ENCODE data around the gene GLP2R. TPM values are rescaled to one million over a fixed set of nuclear protein-coding genes. Genes with fewer than 3 reads are reported as not detected.

Gene GLP2R
- total RNA-seq, 4 donors from 2014 or later: 0.54 to 3.3 (median 1.2) TPM

DNA sequence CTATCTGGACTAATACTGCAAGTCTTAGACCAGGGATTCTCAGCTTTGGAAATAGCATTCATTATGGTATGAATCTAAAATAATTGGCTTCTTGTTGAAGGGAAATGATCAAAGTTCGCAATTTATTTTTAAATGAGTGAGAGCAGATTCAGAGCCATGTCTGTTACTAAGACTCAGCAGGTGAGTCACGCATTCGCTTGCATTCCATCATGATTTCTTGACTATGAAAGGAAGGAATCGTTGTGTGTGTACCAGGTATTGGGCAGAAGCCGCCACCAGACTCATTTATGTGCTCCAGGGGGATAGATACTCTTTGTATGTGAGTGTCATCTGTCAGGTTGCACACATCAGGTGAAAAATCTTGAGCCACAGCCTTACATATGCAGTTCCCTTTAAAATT is 14.6 kb upstream of the GLP2R start:
- intact Hi-C loops (cut with DNase I): no loop called here
- no peaks in the 10 kb centered on the region for H3K27me3 ChIP-seq
- H3K4me1 ChIP-seq: no peaks in the 10 kb centered on the region
- H3K36me3 ChIP-seq: no peaks in the 10 kb centered on the region
- 81 to 85% methylated on average over 5 of the region's 5 CpGs for WGBS, 2 donors
- no peaks in the 10 kb centered on the region for H3K9me3 ChIP-seq
- DNase-seq: no peak
- TF ChIP-seq, protein P1, sequence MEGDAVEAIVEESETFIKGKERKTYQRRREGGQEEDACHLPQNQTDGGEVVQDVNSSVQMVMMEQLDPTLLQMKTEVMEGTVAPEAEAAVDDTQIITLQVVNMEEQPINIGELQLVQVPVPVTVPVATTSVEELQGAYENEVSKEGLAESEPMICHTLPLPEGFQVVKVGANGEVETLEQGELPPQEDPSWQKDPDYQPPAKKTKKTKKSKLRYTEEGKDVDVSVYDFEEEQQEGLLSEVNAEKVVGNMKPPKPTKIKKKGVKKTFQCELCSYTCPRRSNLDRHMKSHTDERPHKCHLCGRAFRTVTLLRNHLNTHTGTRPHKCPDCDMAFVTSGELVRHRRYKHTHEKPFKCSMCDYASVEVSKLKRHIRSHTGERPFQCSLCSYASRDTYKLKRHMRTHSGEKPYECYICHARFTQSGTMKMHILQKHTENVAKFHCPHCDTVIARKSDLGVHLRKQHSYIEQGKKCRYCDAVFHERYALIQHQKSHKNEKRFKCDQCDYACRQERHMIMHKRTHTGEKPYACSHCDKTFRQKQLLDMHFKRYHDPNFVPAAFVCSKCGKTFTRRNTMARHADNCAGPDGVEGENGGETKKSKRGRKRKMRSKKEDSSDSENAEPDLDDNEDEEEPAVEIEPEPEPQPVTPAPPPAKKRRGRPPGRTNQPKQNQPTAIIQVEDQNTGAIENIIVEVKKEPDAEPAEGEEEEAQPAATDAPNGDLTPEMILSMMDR (IDR thresholded peaks at IDR 0.05): no peak
- no peak for TF ChIP-seq POLR2A (IDR thresholded peaks at IDR 0.05)
- H3K4me3 ChIP-seq (replicated peaks in 1 of 3): no peak overlapping the region
- H3K27ac ChIP-seq: no peak overlapping the region

DNA sequence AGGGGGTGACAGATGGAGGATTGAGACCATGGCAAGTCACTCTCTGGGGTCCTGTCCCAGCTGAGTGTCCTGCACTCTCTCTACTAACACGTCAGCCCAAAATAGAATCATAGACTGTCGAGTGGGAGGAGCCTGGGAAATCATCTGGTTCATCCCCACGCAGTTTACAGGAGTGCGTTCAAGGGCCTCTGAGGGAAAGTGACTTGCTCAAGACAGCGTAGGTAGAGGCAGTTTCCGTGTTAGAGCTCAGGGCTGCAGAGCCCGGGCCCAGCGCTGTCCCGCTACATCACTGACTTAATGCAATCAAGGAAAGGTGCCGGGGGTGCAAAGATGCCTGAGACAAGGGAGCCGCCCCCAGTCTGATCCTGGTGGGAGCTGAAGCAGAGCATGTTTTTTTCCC is 14.2 kb upstream of the GLP2R start:
- no peak for TF ChIP-seq POLR2A (IDR thresholded peaks at IDR 0.05)
- TF ChIP-seq, protein P1 (IDR thresholded peaks at IDR 0.05): no peak
- Histone ChIP-seq H3K36me3 (no peaks in the 10 kb centered on the region), H3K27me3 (no peaks in the 10 kb centered on the region), H3K27ac (no peak overlapping the region), H3K4me1 (no peaks in the 10 kb centered on the region), H3K9me3 (no peaks in the 10 kb centered on the region), H3K4me3 (replicated peaks in 1 of 3) (no peak overlapping the region)
- DNase-seq: no peak
- 55 to 73% methylated on average over 11 of the region's 11 CpGs for WGBS, 2 donors
- intact Hi-C loops (cut with DNase I): no loop called here

DNA sequence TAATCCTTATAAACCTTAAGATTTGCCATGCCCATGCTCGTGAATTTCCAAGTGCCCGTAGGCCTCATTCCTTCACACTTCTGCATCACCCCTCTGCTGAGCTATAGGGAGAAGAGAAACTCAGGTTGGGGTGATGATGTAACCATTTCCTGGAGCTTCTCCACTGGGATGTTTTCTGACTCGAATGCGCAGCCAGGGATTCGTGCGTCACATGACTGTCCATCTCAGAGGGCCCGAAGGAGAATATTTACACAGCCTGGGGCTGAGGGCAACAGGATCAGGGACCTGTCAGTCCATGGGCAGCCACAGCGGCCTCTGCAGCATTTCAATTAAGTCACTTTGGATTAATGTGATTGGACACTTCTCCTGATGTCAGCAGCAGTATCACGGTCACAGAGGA is 12.6 kb upstream of the GLP2R start:
- 82 to 85% methylated on average over 9 of the region's 9 CpGs for WGBS, 2 donors
- TF ChIP-seq POLR2A (IDR thresholded peaks at IDR 0.05): no peak
- TF ChIP-seq, protein P1 (IDR thresholded peaks at IDR 0.05): no peak
- H3K4me1 ChIP-seq: no peaks in the 10 kb centered on the region
- intact Hi-C loops (cut with DNase I): no loop called here
- DNase-seq: no peak
- H3K9me3 ChIP-seq: no peaks in the 10 kb centered on the region
- no peaks in the 10 kb centered on the region for H3K27me3 ChIP-seq
- no peaks in the 10 kb centered on the region for H3K36me3 ChIP-seq
- H3K27ac ChIP-seq: no peak overlapping the region
- no peak overlapping the region for H3K4me3 ChIP-seq (replicated peaks in 1 of 3)

DNA sequence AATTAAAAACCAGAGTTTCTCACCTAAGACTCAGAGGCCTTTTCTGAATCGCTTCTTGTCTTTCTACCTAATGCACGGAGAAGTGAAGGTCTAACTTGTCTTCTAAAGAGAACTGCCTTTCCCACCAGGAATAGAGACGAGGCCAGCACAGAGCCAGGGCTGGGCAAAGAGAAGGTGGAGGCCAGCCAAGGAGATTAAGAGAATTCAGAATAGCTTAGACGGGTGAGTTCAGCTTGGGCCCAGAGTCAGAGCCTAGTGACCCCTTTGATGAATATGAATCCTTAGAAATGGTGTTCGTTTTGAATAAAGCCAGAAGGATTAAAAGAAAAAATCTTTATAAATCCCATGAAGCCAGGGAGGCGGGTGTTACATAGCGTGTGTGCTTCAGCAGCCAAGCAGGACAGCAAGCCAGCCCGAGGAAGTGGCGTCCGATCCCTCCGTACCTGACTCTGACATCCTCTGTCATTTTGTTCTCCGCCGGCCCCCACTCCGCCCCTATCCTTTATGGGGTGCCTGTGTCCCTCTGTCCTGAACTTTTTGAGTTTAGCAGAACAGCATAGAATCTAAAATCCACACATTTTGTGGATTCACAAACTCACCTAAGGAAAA is 11.3 kb upstream of the GLP2R start:
- Histone ChIP-seq H3K4me1 (no peaks in the 10 kb centered on the region), H3K27me3 (no peaks in the 10 kb centered on the region), H3K36me3 (no peaks in the 10 kb centered on the region), H3K4me3 (replicated peaks in 1 of 3) (no peak overlapping the region), H3K27ac (no peak overlapping the region), H3K9me3 (no peaks in the 10 kb centered on the region)
- no peak for DNase-seq
- WGBS, 2 donors: 77 to 87% methylated on average over 14 of the region's 14 CpGs
- intact Hi-C loops (cut with DNase I): no loop called here
- TF ChIP-seq, protein P1 (IDR thresholded peaks at IDR 0.05): no peak
- no peak for TF ChIP-seq POLR2A (IDR thresholded peaks at IDR 0.05)

DNA sequence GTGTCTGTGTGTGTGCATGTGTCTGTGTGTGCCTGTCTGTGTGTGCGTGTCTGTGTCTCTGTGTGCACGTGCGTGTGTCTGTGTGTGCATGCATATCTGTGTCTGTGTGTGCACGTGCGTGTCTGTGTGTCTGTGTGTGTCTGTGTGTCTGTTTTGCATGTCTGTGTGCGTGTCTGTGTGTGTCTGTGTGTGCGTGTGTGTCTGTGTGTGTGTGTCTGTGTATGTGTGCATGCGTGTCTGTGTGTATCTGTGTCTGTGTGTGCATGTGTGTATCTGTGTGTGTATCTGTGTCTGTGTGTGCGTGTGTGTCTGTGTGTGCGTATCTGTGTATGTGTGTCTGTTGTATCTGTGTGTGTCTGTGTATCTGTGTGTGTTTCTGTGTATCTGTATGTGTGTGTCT is 9.3 kb upstream of the GLP2R start:
- WGBS, 2 donors: 67 to 96% methylated on average over 4 to 10 of the region's 10 CpGs
- Histone ChIP-seq H3K27me3 (no peaks in the 10 kb centered on the region), H3K27ac (no peak overlapping the region), H3K9me3 (no peaks in the 10 kb centered on the region), H3K4me1 (no peaks in the 10 kb centered on the region), H3K36me3 (no peaks in the 10 kb centered on the region), H3K4me3 (replicated peaks in 1 of 3) (no peak overlapping the region)
- no peak for TF ChIP-seq POLR2A (IDR thresholded peaks at IDR 0.05)
- TF ChIP-seq, protein P1 (IDR thresholded peaks at IDR 0.05): no peak
- no peak for DNase-seq
- intact Hi-C loops (cut with DNase I): no loop called here
